ENCODE results near the gene XCR1.
"Not testable (repeated sequence)": the region's sequence is repeated elsewhere in the genome, so short reads cannot be mapped to it uniquely, and the experiment has no call there.

Gene XCR1

GRCh38 chr3:46038916-46039315 is 11.6 kb upstream of the XCR1 start:
- no peak for DNase-seq (ENCODE audit: low read depth)

DNA sequence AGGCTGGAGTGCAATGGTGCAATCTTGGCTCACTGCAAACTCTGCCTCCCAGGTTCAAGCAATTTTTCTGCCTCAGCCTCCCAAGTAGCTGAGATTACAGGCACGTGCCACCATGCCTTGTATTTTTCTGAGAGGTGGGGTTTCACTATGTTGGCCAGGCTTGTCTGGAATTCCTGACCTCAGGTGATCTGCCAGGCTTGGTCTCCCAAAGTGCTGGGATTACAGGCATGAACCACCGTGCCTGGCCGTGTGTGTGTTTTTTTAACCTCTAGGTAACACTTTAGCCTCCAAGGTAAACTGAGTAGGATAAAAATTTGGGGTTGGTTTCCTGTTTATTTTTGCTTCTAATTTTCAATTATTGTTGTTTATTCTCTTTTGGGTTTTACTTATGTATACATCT is 10.8 kb upstream of the XCR1 start:
- DNase-seq (ENCODE audit: low read depth) = not testable (repeated sequence)

GRCh38 chr3:46036191-46036590 is 8.9 kb upstream of the XCR1 start:
- DNase-seq (ENCODE audit: low read depth) = no peak

GRCh38 chr3:46031747-46032146 is 4.5 kb upstream of the XCR1 start:
- DNase-seq (ENCODE audit: low read depth) = no peak

GRCh38 chr3:46031269-46031668 is 4.0 kb upstream of the XCR1 start:
- DNase-seq (ENCODE audit: low read depth) = no peak

DNA sequence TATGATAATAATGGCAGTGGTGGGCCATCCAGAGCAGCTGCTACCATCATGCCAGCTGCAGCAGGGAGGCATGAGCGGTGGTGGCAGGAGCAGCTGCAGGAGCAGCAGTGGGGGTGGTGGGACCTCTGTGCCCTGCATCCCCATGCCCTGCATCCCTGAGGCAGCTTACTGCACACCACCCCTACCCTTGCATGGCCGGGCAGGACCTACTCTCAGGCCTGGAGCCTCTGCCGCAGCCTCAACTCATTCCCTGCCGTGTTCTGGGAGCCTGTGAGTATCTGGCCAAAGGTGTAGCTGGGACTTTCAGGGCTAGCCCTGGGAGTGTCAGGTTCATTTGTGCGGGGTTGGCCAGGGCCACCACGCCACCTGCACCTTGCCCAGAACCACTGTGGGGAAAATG is 3.3 kb upstream of the XCR1 start:
- no peak for DNase-seq (ENCODE audit: low read depth)

- no peak for DNase-seq (ENCODE audit: low read depth)
Observed at GRCh38 chr3:46029953-46030543, 2.8 kb upstream of the XCR1 start.

DNA sequence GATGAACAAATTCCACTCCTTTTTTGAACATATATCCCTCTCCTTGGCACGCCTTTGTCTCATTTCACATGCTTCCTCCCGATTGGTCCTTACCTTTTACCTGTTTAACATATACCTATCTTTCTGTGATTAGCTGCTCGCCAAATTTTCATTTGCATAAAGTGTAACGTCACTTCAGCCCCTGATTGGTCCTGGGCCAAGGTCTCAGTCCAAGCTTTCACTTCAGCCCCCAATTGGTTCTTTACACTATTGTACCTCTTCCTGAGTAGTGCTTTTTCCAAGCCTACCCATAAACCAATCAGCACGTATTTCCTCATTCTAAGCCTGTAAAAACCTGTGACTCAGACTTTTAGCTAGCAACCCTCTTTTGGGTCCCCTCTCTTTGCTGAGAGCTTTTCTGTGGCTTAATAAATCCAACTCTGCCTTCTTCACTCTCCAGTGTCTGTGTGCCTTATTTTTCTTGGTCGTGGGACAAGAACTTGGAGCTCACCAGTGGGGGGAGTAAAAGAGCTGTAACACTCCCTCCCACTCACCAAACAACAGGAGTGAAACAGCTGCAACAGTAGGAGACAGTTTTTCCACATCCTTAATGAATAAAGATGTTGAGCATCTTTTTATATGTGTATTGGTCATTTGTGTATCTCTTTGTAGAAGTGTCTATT is 584 bp upstream of the XCR1 start:
- DNase-seq (ENCODE audit: low read depth) = no peak

DNA sequence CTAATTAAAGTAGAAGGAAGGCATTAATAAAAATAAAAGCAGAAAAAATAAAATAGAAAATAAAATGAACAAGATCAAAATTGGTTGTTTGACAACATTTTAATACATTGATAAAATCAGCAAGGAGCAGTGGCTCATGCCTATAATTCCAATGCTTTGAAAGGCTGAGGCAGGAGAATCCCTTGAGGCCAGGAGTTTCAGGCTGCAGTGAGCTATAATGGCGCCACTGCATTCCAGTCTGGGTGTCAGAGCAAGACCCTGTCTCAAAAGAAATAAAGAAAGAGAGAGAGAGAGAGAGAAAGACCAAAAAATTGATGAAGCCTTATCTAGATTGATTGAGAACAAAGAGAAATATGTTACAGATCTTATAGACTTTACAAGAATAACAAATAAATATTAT is 2.1 kb downstream of the XCR1 start:
- DNase-seq (ENCODE audit: low read depth) = no peak

DNA sequence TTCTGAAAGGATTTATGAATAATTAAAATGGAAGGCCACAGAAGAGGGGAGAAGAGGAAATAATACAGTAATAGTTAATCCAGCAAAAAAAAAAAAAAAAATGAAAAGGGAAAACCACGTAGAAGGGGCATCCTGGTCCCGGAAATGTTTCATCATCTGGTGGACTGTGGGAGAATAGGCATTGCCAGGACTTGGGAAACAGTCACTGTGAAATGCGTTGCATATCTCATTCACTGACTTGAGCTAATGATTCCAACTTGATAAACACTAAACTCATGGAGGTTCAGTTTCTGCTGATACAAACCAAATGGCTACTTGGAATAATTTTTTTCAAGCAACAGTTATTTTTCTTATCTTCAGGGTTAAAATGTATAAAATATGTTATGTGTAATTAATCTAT is 3.2 kb downstream of the XCR1 start:
- no peak for DNase-seq (ENCODE audit: low read depth)

- no peak for DNase-seq (ENCODE audit: low read depth)
Observed at GRCh38 chr3:46022909-46023785, 4.1 kb downstream of the XCR1 start.

DNA sequence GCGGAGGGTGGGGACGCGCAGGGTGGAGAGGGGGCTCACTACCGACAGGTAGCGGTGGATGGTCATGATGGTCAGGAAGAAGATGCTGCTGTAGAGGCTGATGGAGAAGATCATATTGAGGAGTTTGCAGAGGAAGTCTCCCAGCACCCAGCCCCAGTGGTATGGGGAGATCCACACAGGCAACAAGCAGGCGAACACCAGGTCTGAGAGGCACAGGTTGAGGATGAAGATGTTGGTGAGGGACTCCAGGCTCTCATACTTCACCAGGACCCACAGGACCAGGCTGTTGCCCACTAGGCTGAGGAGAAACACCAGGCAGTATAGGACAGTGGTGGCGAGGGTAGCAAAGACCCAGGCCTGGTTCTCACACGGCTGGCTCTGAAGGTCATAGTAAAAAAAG is 5.8 kb downstream of the XCR1 start:
- no peak for DNase-seq (ENCODE audit: low read depth)

DNA sequence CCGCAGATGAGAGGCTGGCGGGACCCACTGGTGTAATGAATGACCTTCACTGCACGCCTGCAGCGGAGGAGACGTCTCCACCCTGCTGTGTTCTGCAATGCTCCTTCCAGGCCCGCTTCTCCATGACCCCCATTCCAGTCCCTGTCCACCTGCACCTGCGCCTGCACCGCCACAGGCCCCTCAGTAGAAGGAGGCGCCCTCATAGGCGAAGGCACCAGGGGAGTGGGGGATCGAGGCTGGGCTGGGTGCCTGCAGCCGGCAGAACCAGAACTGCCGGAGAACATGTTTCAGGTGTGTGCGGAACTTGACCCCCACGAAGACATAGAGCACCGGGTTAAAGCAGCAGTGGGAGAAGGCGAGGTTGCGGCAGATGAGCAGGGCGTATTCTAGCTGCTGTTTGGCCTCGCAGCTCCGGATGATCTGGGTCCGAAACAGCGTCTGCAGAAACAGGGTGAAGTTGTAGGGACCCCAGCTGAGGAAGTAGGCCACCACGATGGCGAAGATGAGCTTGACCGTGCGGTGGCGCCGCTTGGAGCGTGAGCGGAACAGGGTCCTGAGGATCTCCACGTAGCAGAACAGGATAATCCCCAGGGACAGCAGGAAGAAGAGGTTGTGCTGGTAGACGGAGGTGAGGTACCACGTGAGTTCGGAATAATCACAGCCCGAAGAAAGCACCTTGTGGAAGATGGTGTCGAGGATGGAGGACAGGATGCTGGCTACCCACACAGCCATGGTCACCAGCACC is 6.3 kb downstream of the XCR1 start:
- no peak for DNase-seq (ENCODE audit: low read depth)

GRCh38 chr3:46019707-46020106 is 7.6 kb downstream of the XCR1 start:
- no peak for DNase-seq (ENCODE audit: low read depth)

DNA sequence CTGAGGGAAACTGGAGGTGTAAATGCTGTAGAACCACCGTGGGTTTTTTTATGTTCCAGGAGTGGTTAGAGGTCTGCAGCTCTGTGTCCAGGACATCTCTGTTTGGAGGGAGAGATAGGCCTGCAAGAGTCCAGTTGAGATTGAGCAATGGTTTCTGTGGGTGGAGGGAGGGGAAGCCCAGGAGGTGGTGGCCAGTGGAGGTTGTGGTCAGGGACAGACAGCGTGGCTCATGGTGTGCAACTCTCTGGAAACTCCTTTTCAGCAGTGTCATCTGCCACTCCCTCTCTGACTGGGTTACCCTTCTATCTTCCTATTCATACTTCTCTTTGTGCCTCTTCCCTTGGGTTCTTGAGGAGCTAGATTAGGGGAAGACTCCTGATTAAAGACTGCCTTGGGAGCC is 9.6 kb downstream of the XCR1 start:
- DNase-seq (ENCODE audit: low read depth) = no peak

GRCh38 chr3:46013316-46014094 is 13.8 kb downstream of the XCR1 start:
- DNase-seq (ENCODE audit: low read depth) = no peak

- no peak for DNase-seq (ENCODE audit: low read depth)
Observed at GRCh38 chr3:46012246-46012645, 15.0 kb downstream of the XCR1 start.

GRCh38 chr3:46010519-46011113 is 16.7 kb downstream of the XCR1 start:
- no peak for DNase-seq (ENCODE audit: low read depth)

- DNase-seq (ENCODE audit: low read depth) = no peak
Observed at GRCh38 chr3:46008058-46008457, 19.2 kb downstream of the XCR1 start.

- DNase-seq (ENCODE audit: low read depth) = no peak
Observed at GRCh38 chr3:46007280-46007679, 20.0 kb downstream of the XCR1 start.
